Purkinje cell (primary cell): Measurements from ENCODE around the gene CACNB4. TPM values are rescaled to one million over a fixed set of nuclear protein-coding genes. Genes with fewer than 3 reads are reported as not detected.

Source experiments
- polyA plus RNA-seq: library from polyadenylated mRNA; unstranded; fragments of >200 nt; fragmentation: Nextera tagmentation; gene quantifications from 2 replicates; pipeline ENCODE4 v1.2.1, GENCODE V29; 2014

CACNB4 gene
- 169 and 194 TPM in 2 replicates for polyA plus RNA-seq

DNA sequence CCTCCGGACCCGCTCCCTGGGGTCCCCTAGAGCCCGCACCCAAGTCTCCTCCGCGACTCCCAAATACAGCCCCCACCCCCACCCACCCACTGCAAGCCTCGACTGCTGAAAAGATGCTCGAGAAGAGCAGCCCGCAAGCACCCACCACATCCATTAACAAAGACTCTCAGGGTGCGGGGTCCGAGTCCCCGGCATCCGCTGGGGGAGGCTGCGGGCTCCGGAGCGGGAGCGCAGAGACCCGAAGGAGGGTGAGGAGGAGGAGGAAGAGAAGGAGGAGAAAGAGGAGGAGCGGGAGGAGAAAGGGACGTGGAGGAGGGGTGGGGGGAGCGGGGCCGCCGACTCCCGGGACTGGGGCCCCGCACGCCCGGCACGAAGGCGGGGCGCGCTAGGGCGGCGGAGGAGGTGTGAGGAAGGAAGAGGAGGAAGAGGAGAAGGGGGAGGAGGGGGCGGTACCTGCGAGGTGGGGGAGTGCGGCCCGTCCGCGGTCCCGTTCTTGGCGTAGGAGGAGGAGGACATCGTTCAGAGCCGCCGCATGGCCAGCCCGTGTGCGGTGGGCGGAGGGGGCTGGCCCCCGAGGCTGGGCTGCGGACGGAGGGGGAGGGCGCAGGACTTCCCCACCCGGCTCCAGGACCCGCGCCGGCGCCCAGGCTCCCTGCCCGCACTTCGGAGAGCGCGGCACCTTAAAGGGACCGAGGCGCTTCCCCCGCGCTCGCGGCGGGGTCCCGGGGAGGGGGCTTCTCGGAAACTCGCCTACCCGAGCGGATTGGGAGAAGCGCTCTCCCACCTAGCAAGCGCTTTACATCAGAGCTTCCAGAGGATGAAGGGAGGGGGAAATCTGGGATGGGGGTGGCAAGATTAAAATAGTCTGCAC is at the start of gene CACNB4:
CACNB4 (minus strand) TSS at position 549 of the 871 bp plus-strand sequence.

GRCh38 chr2:151828143-151828889 is 270.5 kb downstream of the CACNB4 start, which contains the start of gene ARL5A:
ARL5A (minus strand) TSS chr2:151828421; CDS start chr2:151828176, 245 bp downstream.

Other genes with a start within 250 kb of the CACNB4 start
- 11.1 and 16.9 TPM in 2 replicates for gene STAM2, start 76.7 kb upstream of the CACNB4 start, polyA plus RNA-seq
- gene FMNL2, start 236.1 kb upstream of the CACNB4 start, polyA plus RNA-seq = 13.8 and 22.4 TPM in 2 replicates